Endothelial cell of umbilical vein (primary cell): ENCODE results near the gene UNC5B.

Experiments
- EZH2 ChIP-seq: IDR thresholded peaks from 2 replicates; pipeline ENCODE4 v1.6.1; 2012; ENCODE audit warnings: borderline replicate concordance, low read depth, mild to moderate bottlenecking, moderate library complexity, low read length, inconsistent platforms; ENCODE audit not compliant: severe bottlenecking
- FOS ChIP-seq: IDR thresholded peaks from 2 replicates; pipeline ENCODE4 v1.6.1; 2011; ENCODE audit warnings: mild to moderate bottlenecking, low read length, moderate library complexity, borderline replicate concordance; ENCODE audit not compliant: insufficient read depth
- GATA2 ChIP-seq: IDR thresholded peaks from 2 replicates; pipeline ENCODE4 v1.7.0; 2011; ENCODE audit warnings: low read depth, mild to moderate bottlenecking, moderate library complexity, mixed read lengths, low read length; ENCODE audit not compliant: insufficient read length, insufficient read depth
- JUN ChIP-seq: IDR thresholded peaks from 2 replicates; pipeline ENCODE4 v1.6.1; 2011; ENCODE audit warnings: borderline replicate concordance, low read depth; ENCODE audit not compliant: insufficient read length, insufficient read depth
- MYC ChIP-seq: IDR thresholded peaks from one replicate; pipeline ENCODE4 v1.6.1; 2011; ENCODE audit warnings: mild to moderate bottlenecking, low read depth, low read length
- POLR2A ChIP-seq: IDR thresholded peaks from 2 replicates; pipeline ENCODE4 v1.6.1; 2012; ENCODE audit warnings: low read depth, mild to moderate bottlenecking, control low read depth, low read length
- POLR2AphosphoS5 ChIP-seq: IDR thresholded peaks from 2 replicates; pipeline ENCODE4 v1.6.1; 2012; ENCODE audit warnings: low read depth, mild to moderate bottlenecking, control low read depth, low read length, moderate library complexity; ENCODE audit not compliant: insufficient read depth
- TF ChIP-seq, protein P1 (sequence below), 2 donors: IDR thresholded peaks; 1 replicate in 1 of 2; 2 replicates in 1 of 2; pipeline ENCODE4 v1.5.1; 2011; ENCODE audit warnings: low read length in 2 of 2, mild to moderate bottlenecking in 2 of 2, moderate library complexity in 2 of 2, control low read depth in 1 of 2, inconsistent platforms in 1 of 2, low read depth in 1 of 2; ENCODE audit not compliant: insufficient read depth in 1 of 2; ENCODE audit errors: extremely low read depth in 1 of 2
- TF ChIP-seq, protein P2 (sequence below): IDR thresholded peaks from 2 replicates; pipeline ENCODE4 v1.6.1; 2011; ENCODE audit not compliant: insufficient read depth, insufficient read length

DNA sequence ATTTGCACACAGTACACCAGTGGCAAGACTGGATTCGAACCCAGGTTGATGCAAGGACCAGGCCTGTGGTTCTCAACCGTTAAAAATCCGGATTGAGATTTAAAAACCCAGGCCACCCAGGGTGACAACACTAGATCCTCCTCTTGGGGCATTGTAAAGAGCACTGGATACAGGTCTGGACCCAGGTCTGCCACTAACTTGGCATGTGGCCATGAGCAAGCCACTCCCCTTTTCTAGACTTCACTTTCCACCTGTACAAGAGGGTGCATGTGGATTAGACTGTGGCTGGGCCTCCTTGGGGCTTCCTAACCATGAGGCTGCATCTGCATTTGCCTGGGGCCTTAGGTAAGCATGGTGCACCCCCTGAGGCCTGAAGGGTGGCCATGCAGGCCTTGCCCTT is 85.0 kb downstream of the UNC5B start:
- TF ChIP-seq, protein P1, sequence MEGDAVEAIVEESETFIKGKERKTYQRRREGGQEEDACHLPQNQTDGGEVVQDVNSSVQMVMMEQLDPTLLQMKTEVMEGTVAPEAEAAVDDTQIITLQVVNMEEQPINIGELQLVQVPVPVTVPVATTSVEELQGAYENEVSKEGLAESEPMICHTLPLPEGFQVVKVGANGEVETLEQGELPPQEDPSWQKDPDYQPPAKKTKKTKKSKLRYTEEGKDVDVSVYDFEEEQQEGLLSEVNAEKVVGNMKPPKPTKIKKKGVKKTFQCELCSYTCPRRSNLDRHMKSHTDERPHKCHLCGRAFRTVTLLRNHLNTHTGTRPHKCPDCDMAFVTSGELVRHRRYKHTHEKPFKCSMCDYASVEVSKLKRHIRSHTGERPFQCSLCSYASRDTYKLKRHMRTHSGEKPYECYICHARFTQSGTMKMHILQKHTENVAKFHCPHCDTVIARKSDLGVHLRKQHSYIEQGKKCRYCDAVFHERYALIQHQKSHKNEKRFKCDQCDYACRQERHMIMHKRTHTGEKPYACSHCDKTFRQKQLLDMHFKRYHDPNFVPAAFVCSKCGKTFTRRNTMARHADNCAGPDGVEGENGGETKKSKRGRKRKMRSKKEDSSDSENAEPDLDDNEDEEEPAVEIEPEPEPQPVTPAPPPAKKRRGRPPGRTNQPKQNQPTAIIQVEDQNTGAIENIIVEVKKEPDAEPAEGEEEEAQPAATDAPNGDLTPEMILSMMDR (IDR thresholded peaks at IDR 0.05; ENCODE audit: extremely low read depth in 1 of 2, insufficient read depth in 1 of 2, low read depth in 1 of 2, low read length in 2 of 2): no peak
- no peak for TF ChIP-seq POLR2A
- TF ChIP-seq EZH2: no peak
- no peak for TF ChIP-seq JUN
- no peak for TF ChIP-seq GATA2
- TF ChIP-seq, protein P2, sequence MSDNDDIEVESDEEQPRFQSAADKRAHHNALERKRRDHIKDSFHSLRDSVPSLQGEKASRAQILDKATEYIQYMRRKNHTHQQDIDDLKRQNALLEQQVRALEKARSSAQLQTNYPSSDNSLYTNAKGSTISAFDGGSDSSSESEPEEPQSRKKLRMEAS: no peak
- no peak for TF ChIP-seq POLR2AphosphoS5
- TF ChIP-seq MYC: no peak
- TF ChIP-seq FOS: no peak
